OCI-LY3 (cell line): Measurements from ENCODE around the gene ACTG2.

Experiments used
- H2AFZ ChIP-seq: fragments of 200-600, 300-600 bp; shearing (Covaris generic); 2 replicates; pipeline ENCODE4 v1.6.0; 2014; ENCODE audit warnings: antibody characterized with exemption, low read depth, low read length
- H3K27ac ChIP-seq: fragments of 200-600, 300-600 bp; sonication (generic); 2 replicates; pipeline ENCODE4 v1.5.1; 2014; ENCODE audit warnings: mild to moderate bottlenecking, low read length, moderate library complexity, mixed read lengths
- H3K27me3 ChIP-seq: fragments of 200-600, 300-600 bp; sonication (generic); 2 replicates; pipeline ENCODE4 v1.6.1; 2014; ENCODE audit warnings: low read depth, low read length, mixed read lengths
- H3K36me3 ChIP-seq: fragments of 200-600, 300-600 bp; sonication (generic); replicated peaks from 2 replicates; pipeline ENCODE3; 2014; ENCODE audit warnings: low read depth, low read length, mixed read lengths
- H3K4me1 ChIP-seq: fragments of 300-600, 200-600 bp; sonication (generic); 2 replicates; pipeline ENCODE4 v1.6.1; 2014; ENCODE audit warnings: low read length, mixed read lengths
- H3K4me2 ChIP-seq: fragments of 200-600, 300-600 bp; sonication (generic); 2 replicates; pipeline ENCODE4 v1.6.1; 2014; ENCODE audit warnings: low read length, mixed read lengths
- H3K4me3 ChIP-seq: fragments of 300-600, 200-600 bp; sonication (generic); 2 replicates; pipeline ENCODE4 v1.5.1; 2014; ENCODE audit warnings: antibody characterized with exemption, mild to moderate bottlenecking, low read length, moderate library complexity
- H3K79me2 ChIP-seq: fragments of 300-600, 200-600 bp; shearing (Covaris generic); 2 replicates; pipeline ENCODE4 v1.6.1; 2014; ENCODE audit warnings: mild to moderate bottlenecking, low read length, mixed read lengths
- H3K9ac ChIP-seq: fragments of 300-600, 200-600 bp; shearing (Covaris generic); 2 replicates; pipeline ENCODE4 v1.6.0; 2014; ENCODE audit warnings: mild to moderate bottlenecking, low read length, moderate library complexity
- H3K9me3 ChIP-seq: fragments of 200-600, 300-600 bp; shearing (Covaris generic); 2 replicates; pipeline ENCODE4 v1.6.1; 2014; ENCODE audit warnings: low read length, mixed read lengths; ENCODE audit not compliant: insufficient read depth
- H4K20me1 ChIP-seq: fragments of 200-600, 300-600 bp; sonication (generic); 2 replicates; pipeline ENCODE4 v1.6.1; 2016; ENCODE audit warnings: low read length, mixed read lengths; ENCODE audit not compliant: insufficient read depth
- CTCF ChIP-seq: fragments of 200-600, 300-600 bp; sonication (generic); IDR thresholded peaks from 2 replicates; pipeline ENCODE4 v1.5.1; 2014; ENCODE audit warnings: antibody characterized with exemption, low read length, low read depth
- EZH2phosphoT487 ChIP-seq: fragments of 200-600 bp; shearing (Covaris generic); IDR thresholded peaks from 2 replicates; pipeline ENCODE4 v1.6.1; 2018; ENCODE audit warnings: antibody characterized with exemption, mixed run types, low read depth

Gene ACTG2

DNA sequence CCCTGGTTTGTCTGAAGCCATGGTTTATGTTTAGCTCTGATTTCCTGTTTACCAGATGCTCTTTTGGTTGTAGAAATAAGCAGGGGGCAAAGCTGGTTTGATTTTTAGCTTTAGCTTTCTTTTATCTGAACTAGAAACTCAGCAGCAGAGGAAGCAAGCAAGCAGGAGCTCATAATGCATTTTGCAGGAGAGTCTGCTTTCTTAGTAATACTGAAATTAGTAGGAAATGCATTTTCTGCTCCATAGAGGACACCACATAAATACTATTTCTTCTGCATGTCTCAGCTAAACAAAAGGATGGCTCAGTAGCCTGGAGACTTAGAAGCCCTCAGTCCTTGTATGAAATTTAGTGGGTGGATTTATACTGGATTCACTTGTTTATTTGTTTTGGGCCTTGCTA is 57.0 kb downstream of the ACTG2 start:
- H3K4me1 ChIP-seq: peaks cover 5% of the 10 kb centered on the region; the same call in 1 of the 2 replicates
- peaks cover 79% of the 10 kb centered on the region for H3K36me3 ChIP-seq
- no peaks in the 10 kb centered on the region for H3K9me3 ChIP-seq
- H4K20me1 ChIP-seq: peaks cover 30% of the 10 kb centered on the region
- H3K27me3 ChIP-seq: no peaks in the 10 kb centered on the region
- no peak overlapping the region for H3K27ac ChIP-seq
- TF ChIP-seq CTCF (no peak), EZH2phosphoT487 (no peak)
- no peak overlapping the region for H3K4me2 ChIP-seq
- H2AFZ ChIP-seq: no peak overlapping the region
- peaks cover 25% of the 10 kb centered on the region for H3K79me2 ChIP-seq
- H3K9ac ChIP-seq: no peak overlapping the region
- no peak overlapping the region for H3K4me3 ChIP-seq

- no peaks in the 10 kb centered on the region for H3K27me3 ChIP-seq
- no peaks in the 10 kb centered on the region for H3K9me3 ChIP-seq
- H3K4me3 ChIP-seq: no peak overlapping the region
- H2AFZ ChIP-seq: no peak overlapping the region
- no peak overlapping the region for H3K4me2 ChIP-seq
- H4K20me1 ChIP-seq: peaks cover 16% of the 10 kb centered on the region
- no peak overlapping the region for H3K9ac ChIP-seq
- TF ChIP-seq CTCF (no peak), EZH2phosphoT487 (no peak)
- peaks cover 77% of the 10 kb centered on the region for H3K36me3 ChIP-seq
- H3K4me1 ChIP-seq: peaks cover 5% of the 10 kb centered on the region; the same call in 1 of the 2 replicates
- H3K27ac ChIP-seq: no peak overlapping the region
- peaks cover 18% of the 10 kb centered on the region; the same call in 1 of the 2 replicates for H3K79me2 ChIP-seq
These were observed 60.0 kb downstream of the ACTG2 start for GRCh38 chr2:73952499-73953446.

- no peak for TF ChIP-seq EZH2phosphoT487
- TF ChIP-seq CTCF: no peak
- Histone ChIP-seq H3K9me3 (no peaks in the 10 kb centered on the region), H2AFZ (no peak overlapping the region), H3K27me3 (no peaks in the 10 kb centered on the region), H3K9ac (no peak overlapping the region), H3K79me2 (peaks cover 6% of the 10 kb centered on the region; the same call in 1 of the 2 replicates), H3K4me3 (no peak overlapping the region), H3K4me2 (no peak overlapping the region), H3K27ac (no peak overlapping the region), H3K4me1 (no peaks in the 10 kb centered on the region), H4K20me1 (peaks cover 18% of the 10 kb centered on the region; the same call in 1 of the 2 replicates), H3K36me3 (peaks cover 68% of the 10 kb centered on the region)
These were observed 63.5 kb downstream of the ACTG2 start for GRCh38 chr2:73956218-73956865.

DNA sequence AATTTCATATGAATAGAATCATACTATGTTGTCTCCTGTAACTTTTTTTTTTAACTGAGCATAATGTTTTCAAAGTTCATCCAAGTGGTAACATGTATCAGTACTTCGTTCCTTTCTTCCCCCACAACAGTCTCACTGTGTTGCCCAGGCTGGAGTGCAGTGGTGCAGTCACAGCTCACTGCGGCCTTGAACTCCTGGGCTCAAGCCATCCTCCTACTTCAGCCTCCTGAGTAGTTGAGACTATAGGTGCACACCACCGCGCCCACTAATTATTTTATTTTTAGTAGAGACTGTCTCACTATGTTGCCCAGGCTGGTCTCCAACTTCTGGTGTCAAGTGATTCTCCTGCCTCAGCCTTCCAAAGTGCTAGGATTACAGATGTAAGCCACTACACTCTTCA is 68.5 kb downstream of the ACTG2 start:
- TF ChIP-seq EZH2phosphoT487: no peak
- no peak for TF ChIP-seq CTCF
- H4K20me1 ChIP-seq: peaks cover 10% of the 10 kb centered on the region; the same call in 1 of the 2 replicates
- no peak overlapping the region for H2AFZ ChIP-seq
- H3K27me3 ChIP-seq: no peaks in the 10 kb centered on the region
- no peaks in the 10 kb centered on the region for H3K79me2 ChIP-seq
- no peak overlapping the region for H3K4me3 ChIP-seq
- H3K36me3 ChIP-seq: peaks cover 40% of the 10 kb centered on the region
- 0 out of 2 replicates have a peak, but pooled peaks cover 6% of the 10 kb centered on the region for H3K9me3 ChIP-seq
- H3K4me1 ChIP-seq: peaks cover 17% of the 10 kb centered on the region
- H3K4me2 ChIP-seq: no peak overlapping the region
- no peak overlapping the region for H3K9ac ChIP-seq
- no peak overlapping the region for H3K27ac ChIP-seq
